ENCODE results near the gene CTNNA3.

CTNNA3 gene

GRCh38 chr10:66006411-66006810 is 1689.6 kb downstream of the CTNNA3 start:
- TF ChIP-seq CTCF (IDR thresholded peaks at IDR 0.05; ENCODE audit: extremely low read depth, insufficient read depth, missing control alignments): no peak
- DNase-seq (ENCODE audit: low spot score): no peak
- in situ Hi-C loops (cut with MboI; ENCODE audit: low pct_unique_long_range_greater_than_20kb, low sequenced_read_pairs, unreplicated experiment): no loop called here

GRCh38 chr10:65993451-65993850 is 1702.5 kb downstream of the CTNNA3 start:
- no peak for DNase-seq (ENCODE audit: low spot score)
- in situ Hi-C loops (cut with MboI; ENCODE audit: low pct_unique_long_range_greater_than_20kb, low sequenced_read_pairs, unreplicated experiment): no loop called here
- no peak for TF ChIP-seq CTCF (IDR thresholded peaks at IDR 0.05; ENCODE audit: extremely low read depth, insufficient read depth, missing control alignments)

GRCh38 chr10:65968871-65969270 is 1727.1 kb downstream of the CTNNA3 start:
- TF ChIP-seq CTCF (IDR thresholded peaks at IDR 0.05; ENCODE audit: extremely low read depth, insufficient read depth, missing control alignments): peak; percentile 41
- in situ Hi-C loops (cut with MboI; ENCODE audit: low pct_unique_long_range_greater_than_20kb, low sequenced_read_pairs, unreplicated experiment): no loop called here
- no peak for DNase-seq (ENCODE audit: low spot score)

DNA sequence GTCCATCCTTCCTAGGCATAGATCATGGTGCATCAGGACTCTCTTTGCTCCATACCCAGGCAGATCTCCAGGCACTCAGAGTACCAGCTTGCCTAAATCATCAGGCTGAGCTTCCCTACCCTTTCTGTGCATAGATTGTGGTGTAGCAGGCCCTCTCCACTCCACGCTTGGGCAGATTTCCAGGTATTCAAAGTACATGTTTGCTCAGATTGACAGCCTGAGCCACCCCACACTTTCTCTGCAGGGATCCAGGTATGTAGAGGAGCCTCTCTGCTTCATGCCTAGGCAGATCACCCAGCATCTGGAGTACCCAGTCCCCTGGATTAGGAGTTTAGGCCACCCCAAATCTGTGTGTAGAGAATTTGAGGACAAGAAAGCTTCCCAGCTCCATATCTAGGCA is 1727.6 kb downstream of the CTNNA3 start:
- no peak for TF ChIP-seq CTCF (IDR thresholded peaks at IDR 0.05; ENCODE audit: extremely low read depth, insufficient read depth, missing control alignments)
- DNase-seq (ENCODE audit: low spot score): no peak
- in situ Hi-C loops (cut with MboI; ENCODE audit: low pct_unique_long_range_greater_than_20kb, low sequenced_read_pairs, unreplicated experiment): no loop called here

GRCh38 chr10:65964205-65964604 is 1731.8 kb downstream of the CTNNA3 start:
- no peak for TF ChIP-seq CTCF (IDR thresholded peaks at IDR 0.05; ENCODE audit: extremely low read depth, insufficient read depth, missing control alignments)
- DNase-seq (ENCODE audit: low spot score): no peak
- in situ Hi-C loops (cut with MboI; ENCODE audit: low pct_unique_long_range_greater_than_20kb, low sequenced_read_pairs, unreplicated experiment): no loop called here

DNA sequence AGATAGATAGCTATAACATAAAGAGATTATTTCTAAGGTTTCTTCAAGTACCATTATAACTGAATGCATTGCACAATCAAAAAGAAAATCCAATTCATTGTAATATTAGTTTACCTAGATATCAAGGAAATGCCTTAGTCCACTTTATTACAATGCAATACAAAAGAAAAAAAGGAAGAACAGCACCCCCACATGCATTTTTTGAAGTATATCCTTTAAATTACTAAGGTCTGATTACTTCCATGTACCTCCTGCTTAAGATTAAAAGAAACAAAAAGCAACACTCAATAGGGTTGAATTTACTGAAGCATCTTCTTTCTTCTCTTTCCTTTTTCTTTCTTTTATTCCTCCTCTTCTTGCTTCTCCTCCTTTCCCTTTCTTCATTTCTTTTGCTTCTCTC is 1743.9 kb downstream of the CTNNA3 start:
- in situ Hi-C loops (cut with MboI; ENCODE audit: low pct_unique_long_range_greater_than_20kb, low sequenced_read_pairs, unreplicated experiment): no loop called here
- no peak for DNase-seq (ENCODE audit: low spot score)

More for the DNA sequence above, 1743.9 kb downstream of the CTNNA3 start:
- TF ChIP-seq CTCF (IDR thresholded peaks at IDR 0.05; ENCODE audit: extremely low read depth, insufficient read depth, missing control alignments): no peak
